Activated CD4-positive, alpha-beta T cell treated with anti-CD3 and anti-CD28 coated beads, Interleukin-2, amount 50 U/mL, for 1 hour (primary cell): ENCODE results near the gene ATP6V0C.

ENCODE experiments used
- DNase-seq: peaks from one replicate; pipeline ENCODE4 v3.0.0-alpha.2; 2020

Gene ATP6V0C

GRCh38 chr16:2493605-2494004 lies 20.1 kb upstream of the ATP6V0C start:
- no peak for DNase-seq

- DNase-seq: no peak
These were observed 19.1 kb upstream of the ATP6V0C start for GRCh38 chr16:2494616-2495015.

- DNase-seq: no peak
These were observed 18.7 kb upstream of the ATP6V0C start for GRCh38 chr16:2495041-2495440.

- DNase-seq: no peak
These were observed 17.3 kb upstream of the ATP6V0C start for GRCh38 chr16:2496223-2497115.

GRCh38 chr16:2497116-2497630 lies 16.6 kb upstream of the ATP6V0C start:
- DNase-seq: no peak

GRCh38 chr16:2497695-2498484 lies 15.9 kb upstream of the ATP6V0C start:
- no peak for DNase-seq

- no peak for DNase-seq
These were observed 15.1 kb upstream of the ATP6V0C start for GRCh38 chr16:2498531-2499253.

GRCh38 chr16:2499454-2499853 lies 14.3 kb upstream of the ATP6V0C start:
- no peak for DNase-seq

- DNase-seq: no peak
These were observed 13.8 kb upstream of the ATP6V0C start for GRCh38 chr16:2499890-2500429.

GRCh38 chr16:2500430-2500917 lies 13.3 kb upstream of the ATP6V0C start:
- no peak for DNase-seq

- peak; percentile 79 for DNase-seq
These were observed 12.6 kb upstream of the ATP6V0C start for GRCh38 chr16:2500918-2501750.

GRCh38 chr16:2501946-2502895 lies 11.5 kb upstream of the ATP6V0C start:
- DNase-seq: no peak

GRCh38 chr16:2505695-2506094 lies 8.1 kb upstream of the ATP6V0C start:
- no peak for DNase-seq

- DNase-seq: no peak
These were observed 6.6 kb upstream of the ATP6V0C start for GRCh38 chr16:2507052-2507659.

GRCh38 chr16:2507665-2508064 lies 6.1 kb upstream of the ATP6V0C start:
- DNase-seq: no peak

- DNase-seq: no peak
These were observed 4.9 kb upstream of the ATP6V0C start for GRCh38 chr16:2508722-2509400.

GRCh38 chr16:2511128-2511800 lies 2.5 kb upstream of the ATP6V0C start:
- DNase-seq: no peak

GRCh38 chr16:2511996-2512734 lies 1.6 kb upstream of the ATP6V0C start:
- no peak for DNase-seq
